K562 (cell line): ENCODE results near the gene OPRM1. TPM values are rescaled to one million over a fixed set of nuclear protein-coding genes. Genes with fewer than 3 reads are reported as not detected.

ENCODE experiments used
- ATAC-seq: fragments of 200-7000 bp; cut with Tn5 transposase; 3 replicates; pipeline ENCODE4 v1.9.1; 2020; ENCODE audit warnings: moderate library complexity
- BruUV-seq: library from RNA; stranded (reverse); fragments of 400-500 nt; replicated peaks from 2 replicates; lab custom pipeline; 2021; lab: Mats Ljungman, UMichigan
- CTCF ChIA-PET: fragments of 300-600 bp; formaldehyde crosslinking; extraction: SDS; loops from one replicate; lab custom pipeline; 2021; ENCODE audit warnings: low intra/inter-chr PET ratio; lab: Yijun Ruan, JAX
- POLR2A ChIA-PET: fragments of 300-600, 350-650 bp; sonication (Branson Sonifier 250); formaldehyde crosslinking; extraction: SDS; loops from one replicate; lab custom pipeline; 2021; ENCODE audit warnings: antibody characterized with exemption, inconsistent platforms; lab: Yijun Ruan, JAX
- DNase-seq, 4 experiments: peaks; one replicate each; pipeline versions ENCODE4 v3.0.0 to v3.0.0-alpha.2; 2011 to 2018; ENCODE audit warnings: low spot score in 3 of 4, mixed read lengths in 3 of 4; ENCODE audit errors: extremely low read depth in 1 of 4
- FAIRE-seq: peaks from 2 replicates; lab custom pipeline; 2011; peaks lifted over from hg19 to GRCh38; lab: Jason Lieb, UNC
- H2AFZ ChIP-seq: 2 replicates; pipeline ENCODE4 v1.6.0; 2011; ENCODE audit warnings: low read depth, low read length, control low read depth, inconsistent platforms
- H3K27ac ChIP-seq: fragments of 200-600 bp; 3 replicates; pipeline ENCODE4 v1.8.0; 2011; ENCODE audit warnings: low read depth, mild to moderate bottlenecking, control low read depth, inconsistent platforms, low read length, moderate library complexity, mixed read lengths; ENCODE audit errors: extremely low read depth
- H3K27me3 ChIP-seq, 2 experiments: fragments of 300-600 bp in 1 of 2; 2 replicates in 1 of 2; 3 replicates in 1 of 2; pipeline versions ENCODE4 v1.6.0 to v1.8.0; 2011; ENCODE audit warnings: inconsistent platforms in 2 of 2, low read length in 2 of 2, mild to moderate bottlenecking in 1 of 2, mixed read lengths in 1 of 2, moderate library complexity in 1 of 2; ENCODE audit not compliant: control insufficient read depth in 2 of 2, insufficient read depth in 2 of 2
- H3K36me3 ChIP-seq: fragments of 300-600 bp; 3 replicates; pipeline ENCODE4 v1.8.0; 2011; ENCODE audit warnings: mild to moderate bottlenecking, low read length, inconsistent platforms; ENCODE audit not compliant: control insufficient read depth, insufficient read depth
- H3K4me1 ChIP-seq, 2 experiments: fragments of 200-600 bp in 1 of 2; replicated peaks in 1 of 2; 2 replicates in 1 of 2; 3 replicates in 1 of 2; pipeline versions ENCODE4 v1.5.1 to v1.8.0; 2011; ENCODE audit warnings: inconsistent platforms in 2 of 2, low read length in 2 of 2, mild to moderate bottlenecking in 1 of 2, mixed read lengths in 1 of 2, moderate library complexity in 1 of 2; ENCODE audit not compliant: control insufficient read depth in 2 of 2, insufficient read depth in 2 of 2
- H3K4me2 ChIP-seq: 2 replicates; pipeline ENCODE4 v1.6.1; 2011; ENCODE audit warnings: low read length, control low read depth, inconsistent platforms, mixed read lengths; ENCODE audit not compliant: insufficient read depth
- H3K4me3 ChIP-seq: fragments of 200-600 bp; sonication (generic), shearing (Covaris generic); 2 replicates; pipeline ENCODE4 v1.5.1; 2016; ENCODE audit warnings: control low read depth, inconsistent platforms
- H3K79me2 ChIP-seq: fragments of 200-600 bp; 3 replicates; pipeline ENCODE4 v1.8.0; 2011; ENCODE audit warnings: low read length, inconsistent platforms; ENCODE audit not compliant: control insufficient read depth, insufficient read depth
- H3K9ac ChIP-seq, 2 experiments: 2 replicates each; pipeline versions ENCODE4 v1.6.0 to v1.6.1; 2011; ENCODE audit warnings: low read depth in 2 of 2, low read length in 2 of 2, control low read depth in 1 of 2, inconsistent platforms in 1 of 2, mild to moderate bottlenecking in 1 of 2, mixed read lengths in 1 of 2; ENCODE audit not compliant: insufficient read depth in 1 of 2
- H3K9me1 ChIP-seq: one replicate; pipeline ENCODE4 v1.6.0; 2011; ENCODE audit warnings: inconsistent platforms, mild to moderate bottlenecking, low read length, moderate library complexity; ENCODE audit not compliant: control insufficient read depth, insufficient read depth
- H3K9me3 ChIP-seq: replicated peaks from 2 replicates; pipeline ENCODE4 v1.5.1; 2011; ENCODE audit warnings: low read depth, low read length, inconsistent platforms; ENCODE audit not compliant: control insufficient read depth, insufficient read depth
- H4K20me1 ChIP-seq: replicated peaks from 2 replicates; pipeline ENCODE4 v1.6.1; 2011; ENCODE audit warnings: low read length, inconsistent platforms, mixed read lengths; ENCODE audit not compliant: control insufficient read depth, insufficient read depth
- ARHGAP35 ChIP-seq: fragments of 450-650 bp; IDR thresholded peaks from 2 replicates; pipeline ENCODE4 v1.6.1; 2018; ENCODE audit not compliant: partially characterized antibody
- CAMTA2 ChIP-seq: fragments of 250-450 bp; sonication (Bioruptor Pico); conservative IDR thresholded peaks from 2 replicates; pipeline ENCODE4 v1.5.1; 2022
- CSDE1 ChIP-seq, 2 experiments: fragments of 450-650 bp; IDR thresholded peaks; 2 replicates each; pipeline ENCODE4 v1.6.1; 2016; ENCODE audit warnings: mild to moderate bottlenecking in 1 of 2
- FOXJ2 ChIP-seq: fragments of 200-800 bp; sonication (Bioruptor generic); IDR thresholded peaks from 2 replicates; pipeline ENCODE4 v1.6.1; 2016; ENCODE audit warnings: missing genetic modification characterization, missing compliant biosample characterization
- MECOM ChIP-seq: fragments of 250-450 bp; sonication (Bioruptor Pico); IDR thresholded peaks from 2 replicates; pipeline ENCODE4 v1.8.0; 2022; ENCODE audit warnings: inconsistent platforms
- RBM15 ChIP-seq: fragments of 200-400 bp; formaldehyde crosslinking; IDR thresholded peaks from 2 replicates; pipeline ENCODE4 v1.6.1; 2018; ENCODE audit warnings: mild to moderate bottlenecking, low read length, moderate library complexity; ENCODE audit not compliant: insufficient read depth
- SFPQ ChIP-seq: fragments of 200-400 bp; formaldehyde crosslinking; IDR thresholded peaks from 2 replicates; pipeline ENCODE4 v1.6.1; 2017; ENCODE audit warnings: mild to moderate bottlenecking, low read depth, low read length, moderate library complexity
- SREBF2 ChIP-seq: sonication (generic); formaldehyde crosslinking; IDR thresholded peaks from 2 replicates; pipeline ENCODE4 v1.4.0; 2020; ENCODE audit warnings: mild to moderate bottlenecking, missing genetic modification reagents
- ZNF311 ChIP-seq: fragments of 250-450 bp; sonication (Bioruptor Pico); IDR thresholded peaks from 2 replicates; pipeline ENCODE4 v1.4.0; 2020; ENCODE audit warnings: mild to moderate bottlenecking, moderate library complexity
- ZNF707 ChIP-seq: fragments of 250-450 bp; sonication (Bioruptor Pico); conservative IDR thresholded peaks from 2 replicates; pipeline ENCODE4 v1.8.0; 2022; ENCODE audit warnings: inconsistent platforms, mild to moderate bottlenecking, moderate library complexity
- ZNF717 ChIP-seq: fragments of 250-450 bp; sonication (Bioruptor Pico); IDR thresholded peaks from 2 replicates; pipeline ENCODE4 v1.5.0; 2021
- in situ Hi-C: fragments of 300-500 bp; cut with MboI; formaldehyde crosslinking; loops from 4 replicates; pipeline ENCODE4 v1.15.0; 2018; ENCODE audit warnings: inconsistent platforms, mixed read lengths
- intact Hi-C: fragments of 100-400 bp; cut with micrococcal nuclease; formaldehyde crosslinking; loops from 2 replicates; pipeline ENCODE4 v1.14.2; 2022
- polyA plus RNA-seq, 8 experiments: library from polyadenylated mRNA; depleted of rRNA in 4 of 8; stranded (reverse) in 5 of 8; unstranded in 3 of 8; fragments of >200 nt; fragmentation: Nextera tagmentation in 2 of 8; fragmentation: Illumina TruSeq in 1 of 8; extraction: Ambion mirVana in 2 of 8; extraction: Trizol in 1 of 8; gene quantifications; 2 replicates each; pipeline versions ENCODE4 v1.2.1 to v1.2.3, GENCODE V29; 2011 to 2014; ENCODE audit warnings: inconsistent platforms in 1 of 8, missing spikeins in 1 of 8
- total RNA-seq, 7 experiments: library from RNA; depleted of rRNA in 6 of 7; stranded (reverse); fragments of >200 nt in 6 of 7; fragmentation: Illumina TruSeq in 2 of 7; extraction: Trizol in 2 of 7; gene quantifications; 2 replicates each; pipeline versions ENCODE4 v1.2.1 to v1.2.3, GENCODE V29; 2011 to 2021; ENCODE audit warnings: low replicate concordance in 1 of 7

Gene OPRM1
- total and polyA plus RNA-seq, 9 of the 15 experiments (the other 6 are each of a cell fraction or from before 2014, with no cell fraction given): not detected

GRCh38 chr6:154187714-154188113, 148.7 kb downstream of the OPRM1 start:
- no peaks in the 10 kb centered on the region for H3K36me3 ChIP-seq
- in situ Hi-C loops (no loop called here), intact Hi-C loops (no loop called here)
- H3K9me3 ChIP-seq: no peaks in the 10 kb centered on the region
- H2AFZ ChIP-seq: no peak overlapping the region
- no peak overlapping the region for H3K27ac ChIP-seq
- no peak for FAIRE-seq
- no peaks in the 10 kb centered on the region for H3K4me1 ChIP-seq
- H3K27me3 ChIP-seq: no peaks in the 10 kb centered on the region
- H3K4me3 ChIP-seq: no peak overlapping the region
- no peak overlapping the region for H3K9ac ChIP-seq
- CTCF ChIA-PET: no interaction called here
- H4K20me1 ChIP-seq: no peaks in the 10 kb centered on the region
- DNase-seq: no peak
- no peak overlapping the region for H3K4me2 ChIP-seq
- no peak for ATAC-seq
- TF ChIP-seq CAMTA2 (CRISPR knock-in tag) (no peak), SFPQ (no peak), ZNF717 (CRISPR knock-in tag) (no peak), RBM15 (no peak), MECOM (CRISPR knock-in tag) (no peak), ZNF707 (no peak), ARHGAP35 (no peak), CSDE1 (IDR thresholded peaks at IDR 0.05) (no peak), ZNF311 (CRISPR knock-in tag) (no peak), SREBF2 (CRISPR knock-in tag) (no peak), FOXJ2 (tag) (no peak)
- H3K79me2 ChIP-seq: no peaks in the 10 kb centered on the region
- POLR2A ChIA-PET: no interaction called here
- no peaks in the 10 kb centered on the region for H3K9me1 ChIP-seq
- BruUV-seq: no TSS peak
